Pancreas (tissue), 10 donors: Measurements from ENCODE around the gene NAIP. TPM values are rescaled to one million over a fixed set of nuclear protein-coding genes. Genes with fewer than 3 reads are reported as not detected.
"Not testable (repeated sequence)": the region's sequence is repeated elsewhere in the genome, so short reads cannot be mapped to it uniquely, and the experiment has no call there.

Experiments
- ATAC-seq, 4 donors: fragments of 200-7000 bp; cut with Tn5 transposase; one replicate each; pipeline versions ENCODE4 v1.8.0 to v1.9.1; 2020; ENCODE audit warnings: mild to moderate bottlenecking in 4 of 4, moderate library complexity in 4 of 4
- DNase-seq, 6 donors: peaks; one replicate each; pipeline ENCODE4 v3.0.0-alpha.2; 2020
- FAIRE-seq: peaks from 2 replicates; lab custom pipeline; 2012; peaks lifted over from hg19 to GRCh38; lab: Jason Lieb, UNC
- H3K27ac ChIP-seq, 4 donors: fragments of 200-600 bp; sonication (generic); 1 replicate in 3 of 4; 2 replicates in 1 of 4; pipeline versions ENCODE4 v1.5.0 to v1.8.0; 2020
- H3K27me3 ChIP-seq, 4 donors: fragments of 200-600 bp; one replicate each; pipeline ENCODE4 v1.8.0; 2021
- H3K36me3 ChIP-seq, 3 donors: fragments of 200-600 bp; sonication (generic) in 1 of 3; one replicate each; pipeline versions ENCODE4 v1.5.0 to v1.8.0; 2020 to 2021
- H3K4me1 ChIP-seq, 3 donors: fragments of 200-600 bp; one replicate each; pipeline ENCODE4 v1.8.0; 2021
- H3K4me3 ChIP-seq, 4 donors: fragments of 200-600 bp; sonication (generic) in 2 of 4; one replicate each; pipeline versions ENCODE4 v1.5.0 to v1.8.0; 2020 to 2021
- H3K9me3 ChIP-seq, 4 donors: fragments of 200-600 bp; one replicate each; pipeline ENCODE4 v1.8.0; 2021
- WGBS, 2 donors: extraction: QIAGEN DNeasy Blood & Tissue Kit; methylation state at CpG; one replicate each; pipeline ENCODE4 v1.1.7; 2013; 5-methylcytosine and 5-hydroxymethylcytosine counted together
- intact Hi-C, 3 donors: fragments of 100-400 bp; cut with DNase I; formaldehyde crosslinking; loops; one replicate each; pipeline versions ENCODE4 v1.11.1 to v1.14.2; 2022
- polyA plus RNA-seq, 2 donors: library from polyadenylated mRNA; stranded (reverse); fragments of 200-250 nt; gene quantifications; one replicate each; pipeline ENCODE4 v1.2.3, GENCODE V29; 2013
- total RNA-seq, 6 donors: library from RNA; stranded (reverse); fragmentation: NEBNext Ultra II Directional in 4 of 6; extraction: Animal tissue kit (Norgen Biotek cat#: 25700) in 4 of 6; gene quantifications; one replicate each; pipeline versions ENCODE4 v1.2.1 to v1.2.4, GENCODE V29; 2021 to 2023
- donor health status: healthy with polysubstance abuse.
- donor health status: DM: no; HTN: no; CAD: no; lungs with moderate emphysema.
- donor health status: DM: no; HTN: no; CAD: no.
- donor health status: control.
- donor health status: control.
- donor health status: Bipolar disorder and iron deficiency.
- donor health status: DM: yes; HTN: yes; CAD: no.
- donor health status: DM: no; HTN: no; CAD: no.
- donor health status: DM: no; HTN: no; CAD: no.
- donor health status: DM: yes; HTN: yes; CAD: no.

The NAIP gene
- total and polyA plus RNA-seq, 8 donors: 2.7 to 14.4 (median 6.1) TPM

DNA sequence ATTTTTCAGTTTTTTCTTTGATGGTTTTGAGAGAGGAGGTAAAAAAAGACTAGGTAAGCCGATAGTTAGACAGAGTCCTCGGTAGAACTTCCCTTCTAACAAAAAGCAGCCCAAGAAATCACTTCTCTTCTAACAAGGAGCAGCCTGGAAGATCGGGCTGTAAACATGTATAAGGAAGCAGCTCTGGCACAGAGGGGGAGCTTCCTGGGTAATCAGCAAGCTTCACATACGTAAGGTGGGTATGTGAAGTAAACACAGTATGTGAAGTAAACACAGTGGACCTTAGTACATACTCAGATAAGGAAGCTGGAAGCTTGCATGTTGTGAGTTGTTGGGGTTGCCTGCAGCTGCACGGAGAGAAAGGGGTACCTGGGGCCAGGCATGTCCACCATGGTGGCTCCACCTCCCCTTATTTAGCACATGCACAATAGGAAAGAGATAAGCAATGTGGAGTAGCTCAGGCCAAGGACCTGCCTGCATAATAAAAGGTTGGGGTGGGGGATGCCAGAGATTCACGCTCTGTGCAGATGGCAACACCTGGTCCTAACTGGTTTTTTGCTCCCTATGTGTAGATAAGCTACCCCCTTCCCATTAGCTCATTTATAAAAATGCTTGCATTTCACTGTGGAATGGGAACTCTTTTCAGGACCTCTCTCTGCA is 93.3 kb downstream of the NAIP start:
- H3K4me1 ChIP-seq, H3K36me3 ChIP-seq, DNase-seq, H3K27ac ChIP-seq, H3K9me3 ChIP-seq, H3K4me3 ChIP-seq, intact Hi-C loops, H3K27me3 ChIP-seq, FAIRE-seq: not testable (repeated sequence)
- ATAC-seq: peak in 2 of 4 donors; percentile 42 to 46
- WGBS, 2 donors: no CpG with 5 or more reads among the region's 6 CpGs

DNA sequence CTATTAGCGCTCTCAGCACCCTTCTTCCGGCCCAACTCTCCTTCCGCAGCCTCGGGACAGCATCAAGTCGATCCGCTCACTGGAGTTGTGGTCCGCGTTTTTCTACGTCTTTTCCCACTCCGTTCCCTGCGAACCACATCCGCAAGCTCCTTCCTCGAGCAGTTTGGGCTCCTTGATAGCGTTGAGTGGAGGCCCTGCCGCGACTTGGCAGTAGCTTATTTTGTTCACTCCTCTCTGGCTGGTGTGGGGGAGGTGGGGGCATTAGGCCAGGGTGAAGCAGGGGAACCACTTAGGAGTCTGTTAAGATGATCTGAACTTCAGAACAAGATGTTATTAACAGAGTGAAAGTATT is 100.0 kb downstream of the NAIP start:
- H3K27ac ChIP-seq, H3K36me3 ChIP-seq, intact Hi-C loops, H3K27me3 ChIP-seq, FAIRE-seq, H3K4me3 ChIP-seq, H3K9me3 ChIP-seq, DNase-seq, H3K4me1 ChIP-seq: not testable (repeated sequence)
- ATAC-seq: peak; percentile 41 to 64 (median 52)
- WGBS, 2 donors: no CpG with 5 or more reads among the region's 16 CpGs

Other genes with a start within 250 kb of the NAIP start
- 10 to 100 TPM in 1 of 6 donors, 1 to 10 TPM in 4, under 1 TPM in 1; 0.66 to 12.3 (median 1.9) TPM for gene SERF1A, start 124.7 kb downstream of the NAIP start, total RNA-seq
- 1 to 10 TPM; 3.2 to 3.3 TPM for gene SERF1A, start 124.7 kb downstream of the NAIP start, polyA plus RNA-seq
- 10 to 100 TPM in 4 of 6 donors, 1 to 10 TPM in 2; 9.3 to 14.6 (median 11.9) TPM for gene SMN1, start 100.3 kb downstream of the NAIP start, total RNA-seq
- gene SMN1, start 100.3 kb downstream of the NAIP start, polyA plus RNA-seq: 10 to 100 TPM; 16.4 to 20.8 TPM
- gene GTF2H2, start 42.3 kb upstream of the NAIP start, total RNA-seq: 10 to 100 TPM in 3 of 6 donors, 1 to 10 TPM in 3; 5.5 to 14.8 (median 9.5) TPM
- 1 to 10 TPM; 3.8 to 8.1 TPM for gene GTF2H2, start 42.3 kb upstream of the NAIP start, polyA plus RNA-seq